ENCODE results near the gene VPS13A. TPM values are rescaled to one million over a fixed set of nuclear protein-coding genes. Genes with fewer than 3 reads are reported as not detected.

Gene VPS13A
- total and polyA plus RNA-seq, 4 donors = 2.4 to 45.1 (median 22.6) TPM

GRCh38 chr9:77156646-77157371 lies 20.5 kb upstream of the VPS13A start:
- WGBS = 79% methylated on average over 2 of the region's 2 CpGs
- peaks cover 0 to 2% (median 0%) of the 10 kb centered on the region in 4 donors for H3K27me3 ChIP-seq (ENCODE audit: control insufficient read depth in 4 of 4, insufficient read depth in 4 of 4, low read length in 3 of 4)
- no peaks in the 10 kb centered on the region for H3K9me3 ChIP-seq (ENCODE audit: control insufficient read depth in 4 of 4, low read length in 3 of 4)
- no peak overlapping the region for H3K9ac ChIP-seq (ENCODE audit: low read depth in 1 of 2, low read length in 2 of 2)
- TF ChIP-seq ATF3 (IDR thresholded peaks at IDR 0.05) = no peak
- H3K27ac ChIP-seq (ENCODE audit: low read depth in 1 of 2, low read length in 2 of 2) = no peak overlapping the region
- no peak overlapping the region for H3K4me3 ChIP-seq (ENCODE audit: low read depth in 1 of 3, low read length in 3 of 3)
- no peak for DNase-seq (ENCODE audit: low spot score)
- H3K36me3 ChIP-seq (ENCODE audit: control insufficient read depth in 4 of 4, insufficient read depth in 3 of 4, low read depth in 1 of 4, low read length in 3 of 4) = no peaks in the 10 kb centered on the region
- no peaks in the 10 kb centered on the region for H3K4me1 ChIP-seq (ENCODE audit: control insufficient read depth in 4 of 4, insufficient read depth in 4 of 4, low read length in 3 of 4)

GRCh38 chr9:77158772-77159513 lies 18.4 kb upstream of the VPS13A start:
- Histone ChIP-seq H3K4me3 (ENCODE audit: low read depth in 1 of 3, low read length in 3 of 3) (no peak overlapping the region), H3K9ac (ENCODE audit: low read depth in 1 of 2, low read length in 2 of 2) (no peak overlapping the region), H3K9me3 (ENCODE audit: control insufficient read depth in 4 of 4, low read length in 3 of 4) (no peaks in the 10 kb centered on the region), H3K27ac (ENCODE audit: low read depth in 1 of 2, low read length in 2 of 2) (no peak overlapping the region), H3K27me3 (ENCODE audit: control insufficient read depth in 4 of 4, insufficient read depth in 4 of 4, low read length in 3 of 4) (peaks cover 0 to 2% (median 0%) of the 10 kb centered on the region in 4 donors), H3K36me3 (ENCODE audit: control insufficient read depth in 4 of 4, insufficient read depth in 3 of 4, low read depth in 1 of 4, low read length in 3 of 4) (no peaks in the 10 kb centered on the region), H3K4me1 (ENCODE audit: control insufficient read depth in 4 of 4, insufficient read depth in 4 of 4, low read length in 3 of 4) (no peaks in the 10 kb centered on the region)
- no peak for DNase-seq (ENCODE audit: low spot score)
- WGBS = 88% methylated on average over 6 of the region's 6 CpGs
- TF ChIP-seq ZBTB33 (IDR thresholded peaks at IDR 0.05) (no peak), FOXA1 (IDR thresholded peaks at IDR 0.05) (no peak), YY1 (IDR thresholded peaks at IDR 0.05) (no peak), JUND (IDR thresholded peaks at IDR 0.05) (no peak), SP1 (IDR thresholded peaks at IDR 0.05) (no peak), REST (IDR thresholded peaks at IDR 0.05) (no peak), MAX (IDR thresholded peaks at IDR 0.05) (no peak)

GRCh38 chr9:77161191-77161590 lies 16.1 kb upstream of the VPS13A start:
- H3K27ac ChIP-seq (ENCODE audit: low read depth in 1 of 2, low read length in 2 of 2) = no peak overlapping the region
- 86% methylated on average over 3 of the region's 3 CpGs for WGBS
- no peaks in the 10 kb centered on the region for H3K9me3 ChIP-seq (ENCODE audit: control insufficient read depth in 4 of 4, low read length in 3 of 4)
- peaks cover 0 to 2% (median 0%) of the 10 kb centered on the region in 4 donors for H3K27me3 ChIP-seq (ENCODE audit: control insufficient read depth in 4 of 4, insufficient read depth in 4 of 4, low read length in 3 of 4)
- TF ChIP-seq TAF1 (conservative IDR thresholded peaks at IDR 0.05) (no peak), EGR1 (IDR thresholded peaks at IDR 0.05; ENCODE audit: low read depth in 2 of 2) (no peak), FOXA2 (IDR thresholded peaks at IDR 0.05) (no peak), ATF3 (IDR thresholded peaks at IDR 0.05) (no peak), HNF4A (conservative IDR thresholded peaks at IDR 0.05) (no peak), NR2F2 (IDR thresholded peaks at IDR 0.05) (no peak)
- no peaks in the 10 kb centered on the region for H3K36me3 ChIP-seq (ENCODE audit: control insufficient read depth in 4 of 4, insufficient read depth in 3 of 4, low read depth in 1 of 4, low read length in 3 of 4)
- no peaks in the 10 kb centered on the region for H3K4me1 ChIP-seq (ENCODE audit: control insufficient read depth in 4 of 4, insufficient read depth in 4 of 4, low read length in 3 of 4)
- no peak for DNase-seq (ENCODE audit: low spot score)
- no peak overlapping the region for H3K4me3 ChIP-seq (ENCODE audit: low read depth in 1 of 3, low read length in 3 of 3)
- H3K9ac ChIP-seq (ENCODE audit: low read depth in 1 of 2, low read length in 2 of 2) = no peak overlapping the region

Measured in liver (tissue), 9 donors.